HG03159 (cell line): ENCODE measurements around the gene EIF4E1B.

Source experiments
- ATAC-seq: cut with Tn5 transposase; IDR thresholded peaks from one replicate; pipeline ENCODE4 v1.9.1; 2021; ENCODE audit warnings: mild to moderate bottlenecking, moderate library complexity; ENCODE audit not compliant: unreplicated experiment

The EIF4E1B gene

GRCh38 chr5:176644878-176645670 lies 14.6 kb downstream of the EIF4E1B start:
- no peak for ATAC-seq

- no peak for ATAC-seq
Observed at GRCh38 chr5:176646049-176646706, 15.7 kb downstream of the EIF4E1B start.

- ATAC-seq = peak; percentile 17
Observed at GRCh38 chr5:176646707-176647029, 16.2 kb downstream of the EIF4E1B start.

GRCh38 chr5:176647030-176647842 lies 16.8 kb downstream of the EIF4E1B start, which contains the start of gene TSPAN17:
TSS of gene TSPAN17 (plus strand) at chr5:176647484. CDS start at chr5:176647616, 132 bp downstream.
- ATAC-seq = peak; percentile 93

GRCh38 chr5:176647843-176648473 lies 17.5 kb downstream of the EIF4E1B start:
- ATAC-seq = no peak

GRCh38 chr5:176648474-176649194 lies 18.2 kb downstream of the EIF4E1B start:
- no peak for ATAC-seq

GRCh38 chr5:176650354-176650884 lies 19.9 kb downstream of the EIF4E1B start:
- ATAC-seq = no peak

- ATAC-seq = no peak
Observed at GRCh38 chr5:176651472-176651980, 21.1 kb downstream of the EIF4E1B start.

GRCh38 chr5:176652136-176652535 lies 21.7 kb downstream of the EIF4E1B start:
- ATAC-seq = no peak

GRCh38 chr5:176653401-176654385 lies 23.2 kb downstream of the EIF4E1B start:
- ATAC-seq = no peak

- no peak for ATAC-seq
Observed at GRCh38 chr5:176654856-176655255, 24.4 kb downstream of the EIF4E1B start.

GRCh38 chr5:176656467-176656990 lies 26.1 kb downstream of the EIF4E1B start:
- ATAC-seq = no peak

- ATAC-seq = peak; percentile 52
Observed at GRCh38 chr5:176658007-176658599, 27.6 kb downstream of the EIF4E1B start.

GRCh38 chr5:176658817-176659511 lies 28.5 kb downstream of the EIF4E1B start:
- peak; percentile 35 for ATAC-seq

- no peak for ATAC-seq
Observed at GRCh38 chr5:176659512-176659839, 29.0 kb downstream of the EIF4E1B start.

- ATAC-seq = no peak
Observed at GRCh38 chr5:176659860-176660461, 29.5 kb downstream of the EIF4E1B start.

- ATAC-seq = peak; percentile 19
Observed at GRCh38 chr5:176660530-176660859, 30.0 kb downstream of the EIF4E1B start.
